CD4-positive, alpha-beta T cell treated with Interleukin-12 subunit alpha and Interleukin-12 subunit beta, for 1 hour (primary cell): ENCODE measurements around the gene ZNF521.
"Not testable (repeated sequence)": the region's sequence is repeated elsewhere in the genome, so short reads cannot be mapped to it uniquely, and the experiment has no call there.

ENCODE experiments used
- DNase-seq: peaks from one replicate; pipeline ENCODE4 v3.0.0-alpha.2; 2020

ZNF521 gene

DNA sequence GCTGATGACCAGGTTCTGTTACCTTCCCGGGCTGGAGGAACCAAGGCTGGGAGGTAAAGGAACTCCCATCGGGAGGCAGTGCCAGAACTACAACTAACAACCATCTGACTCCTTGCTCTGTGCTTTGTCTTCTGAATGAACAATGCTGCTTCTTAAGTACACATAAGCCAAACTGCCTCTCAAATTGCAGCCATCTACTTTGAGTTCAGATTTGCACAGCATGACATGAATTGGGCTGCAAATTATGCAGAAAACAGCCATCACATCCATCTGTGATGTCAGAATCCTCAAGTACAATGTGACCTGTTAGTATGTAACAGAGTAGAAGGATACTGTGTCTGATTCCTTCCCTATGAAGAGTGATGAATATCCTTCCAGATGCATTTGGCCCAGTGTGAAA lies 290.6 kb downstream of the ZNF521 start:
- no peak for DNase-seq

DNA sequence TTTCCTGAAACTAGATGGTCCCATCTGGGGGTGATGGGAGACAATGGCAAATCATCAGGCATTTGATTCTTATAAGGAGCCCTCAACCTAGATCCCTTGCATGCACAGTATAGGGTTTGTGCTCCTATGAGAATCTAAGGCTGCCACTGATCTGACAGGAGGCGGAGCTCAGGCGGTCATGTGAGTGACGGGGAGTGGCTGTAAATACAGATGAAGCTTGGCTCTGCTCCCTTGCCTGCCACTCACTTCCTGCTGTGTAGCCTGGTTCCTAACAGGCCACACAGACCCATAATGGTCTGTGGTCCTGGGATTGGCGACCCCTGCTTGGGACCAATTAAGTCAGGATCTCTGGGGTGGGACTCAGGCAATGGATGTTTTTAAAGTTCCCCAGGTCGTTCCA lies 293.4 kb downstream of the ZNF521 start:
- no peak for DNase-seq

DNA sequence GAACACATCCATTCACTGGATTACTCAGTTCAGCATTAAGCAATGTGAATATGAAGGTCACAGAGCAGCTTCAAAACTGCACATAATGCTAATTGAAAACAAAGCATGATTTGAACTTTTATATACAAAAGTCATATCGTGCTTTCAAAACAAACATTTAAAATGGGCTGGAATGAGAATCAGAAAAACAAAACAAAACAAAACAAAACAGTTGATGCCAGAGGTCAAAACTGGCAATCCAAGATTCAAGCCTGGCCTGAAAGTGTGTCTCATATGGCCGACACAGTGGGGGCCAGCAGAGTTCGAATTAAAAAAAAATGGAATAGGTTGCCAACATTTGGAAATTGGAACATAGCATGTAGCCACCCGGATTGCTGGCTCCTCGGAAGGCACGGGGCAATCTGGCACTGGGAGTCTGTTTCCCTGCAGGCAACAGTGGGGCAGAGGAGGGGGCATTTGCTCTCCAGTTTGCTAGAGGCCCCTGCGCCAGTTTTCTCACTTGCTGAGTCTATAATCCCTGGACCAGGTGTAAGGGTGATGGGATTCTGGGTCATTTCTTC lies 294.4 kb downstream of the ZNF521 start:
- no peak for DNase-seq

DNA sequence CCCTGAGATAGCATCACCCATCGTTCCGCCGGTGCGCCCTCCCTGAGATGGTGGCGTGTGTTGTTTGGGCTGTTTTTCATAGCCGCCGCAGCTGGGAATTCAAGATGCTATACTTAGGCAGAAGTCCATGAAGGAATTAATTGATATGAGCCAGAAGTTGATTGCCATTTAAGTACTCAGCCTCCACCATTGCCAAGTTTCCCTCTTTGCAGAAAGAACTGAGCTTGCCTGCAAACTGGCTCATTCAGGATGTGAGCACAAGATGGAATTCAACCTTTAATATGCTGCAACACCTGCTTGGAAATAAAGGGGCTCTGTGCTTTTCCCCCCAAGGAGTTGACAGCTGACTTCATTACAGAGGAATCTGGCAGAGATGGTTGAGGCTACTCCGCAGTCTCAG lies 295.5 kb downstream of the ZNF521 start:
- no peak for DNase-seq

DNA sequence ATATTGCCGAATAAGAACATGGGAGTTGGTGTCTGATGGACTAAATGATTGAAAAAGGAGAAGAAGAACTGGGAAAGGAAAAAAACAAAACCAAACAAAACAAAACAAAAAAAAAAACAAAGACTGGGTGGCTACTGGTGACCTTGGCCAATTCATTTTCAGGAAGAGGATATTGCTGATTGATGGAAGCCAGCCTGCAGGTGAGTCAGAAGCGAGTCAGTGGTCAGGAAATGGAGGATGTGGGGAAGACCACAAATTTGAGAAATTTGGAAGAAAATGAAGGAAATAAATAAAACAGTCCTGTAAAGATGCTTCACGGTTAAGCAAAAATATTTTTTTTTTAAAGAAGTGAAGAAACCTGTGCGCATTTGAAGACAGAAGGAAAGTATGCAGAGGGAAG lies 296.9 kb downstream of the ZNF521 start:
- DNase-seq = no peak

DNA sequence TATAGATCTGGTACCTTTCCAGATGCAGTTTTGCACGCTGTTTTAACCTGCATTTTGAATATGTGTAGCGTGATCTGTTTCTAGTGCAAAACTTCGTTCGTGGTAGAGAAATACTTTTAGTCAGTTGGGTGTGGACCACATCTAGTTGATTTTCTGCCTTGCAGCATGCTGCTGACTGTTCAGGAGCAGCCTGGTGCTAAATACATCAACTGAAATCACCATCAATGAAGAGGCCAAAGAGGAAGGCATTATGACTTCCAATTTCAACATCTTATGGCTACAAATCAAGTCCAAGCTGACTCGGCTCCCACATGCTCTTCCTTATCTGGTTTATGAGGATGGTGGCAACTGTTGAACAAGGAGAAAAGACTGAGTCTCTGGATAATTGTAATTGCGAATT lies 298.5 kb downstream of the ZNF521 start:
- DNase-seq = no peak

DNA sequence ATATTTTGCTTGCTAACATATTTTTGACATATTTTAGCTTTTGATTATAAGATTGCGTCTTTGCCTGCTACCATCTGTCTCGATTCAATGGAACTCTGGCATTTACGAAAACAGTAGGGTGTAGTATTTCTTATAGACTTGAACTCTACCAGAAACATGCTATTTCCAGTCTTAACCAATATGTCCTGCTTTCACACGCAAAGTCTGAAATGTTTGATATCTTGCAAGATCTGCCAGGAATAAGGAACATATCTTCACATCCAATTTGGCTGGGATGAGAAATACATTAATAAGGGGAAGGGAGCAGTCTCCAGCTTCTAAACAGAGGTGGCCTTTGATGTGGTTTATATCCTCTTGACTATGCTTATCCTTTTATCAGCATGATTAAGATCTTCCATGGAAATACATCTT lies 299.4 kb downstream of the ZNF521 start:
- DNase-seq = no peak

DNA sequence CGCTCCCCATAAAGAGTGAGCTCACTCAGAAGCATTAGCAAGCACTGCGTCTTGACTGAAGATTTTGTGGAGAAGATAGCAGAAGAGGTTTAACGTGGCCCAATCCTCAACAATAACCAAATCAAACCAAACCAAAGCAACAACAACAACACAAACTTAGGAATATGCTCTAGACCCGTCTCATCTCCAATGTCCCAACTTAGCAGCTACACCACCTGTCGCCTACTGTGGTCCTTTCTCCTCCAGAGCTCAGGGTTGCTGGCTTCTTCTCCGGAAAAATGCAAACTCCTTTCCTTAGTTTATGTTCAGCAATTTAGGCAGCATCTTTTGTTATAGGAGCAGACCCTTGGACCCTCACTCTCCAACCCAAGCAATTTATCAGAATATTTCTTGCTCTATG lies 301.4 kb downstream of the ZNF521 start:
- DNase-seq = no peak

DNA sequence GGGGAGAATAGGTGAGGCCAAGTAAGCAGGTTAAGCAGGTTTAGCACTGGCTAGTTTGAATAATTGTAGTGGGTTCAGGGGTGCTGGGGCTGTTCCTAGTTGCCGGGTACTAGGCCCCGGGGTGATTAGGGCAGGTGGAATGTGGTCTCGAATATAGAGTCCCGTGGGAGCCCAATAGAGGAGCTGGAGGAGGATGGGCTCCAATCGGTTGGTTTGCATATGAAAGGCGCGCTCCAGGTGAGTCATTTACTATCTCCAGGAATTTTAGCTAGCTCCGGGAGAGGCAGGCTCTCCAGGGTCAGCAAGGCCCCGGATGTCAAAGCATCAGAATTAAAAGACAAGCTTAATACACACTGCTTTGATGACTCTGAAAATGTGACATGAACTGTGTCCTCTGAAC lies 304.0 kb downstream of the ZNF521 start:
- DNase-seq = no peak

DNA sequence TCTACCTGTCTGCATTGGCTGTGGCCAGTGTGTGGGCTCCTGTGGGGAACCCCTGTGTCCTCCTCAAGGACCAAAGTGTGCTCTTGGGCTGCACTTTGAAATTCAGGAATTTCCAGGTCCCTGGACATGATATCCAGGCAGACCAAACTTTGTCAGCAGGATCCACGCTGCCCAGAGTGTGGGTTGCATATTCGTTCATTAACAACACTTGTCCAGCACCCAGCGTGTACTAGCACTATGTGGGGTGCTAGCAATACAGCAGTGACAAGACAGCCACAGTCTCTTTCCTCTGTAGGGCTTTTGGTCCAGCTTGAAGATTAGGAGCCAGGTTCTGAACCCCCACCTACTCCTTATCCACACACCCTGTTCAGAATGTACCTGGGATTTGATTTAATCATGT lies 304.5 kb downstream of the ZNF521 start:
- no peak for DNase-seq

DNA sequence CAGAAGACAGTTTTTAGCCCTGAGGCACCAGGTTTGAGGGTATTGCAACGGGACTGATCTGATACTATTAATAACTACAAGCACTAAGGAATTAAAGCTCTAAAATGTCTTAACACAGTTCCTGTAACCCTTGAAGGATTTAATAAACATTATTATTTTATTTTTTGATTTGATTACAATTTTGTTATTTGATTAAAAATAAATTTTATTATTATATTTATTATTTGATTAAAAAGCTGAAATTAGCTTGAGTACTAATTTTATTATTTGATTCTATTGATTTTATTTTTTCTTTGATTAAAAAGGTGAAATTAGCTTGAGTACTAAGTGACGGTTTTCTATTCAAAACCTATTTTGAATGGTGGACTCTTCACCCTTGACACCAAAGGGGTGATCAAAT lies 307.3 kb downstream of the ZNF521 start:
- DNase-seq = no peak

DNA sequence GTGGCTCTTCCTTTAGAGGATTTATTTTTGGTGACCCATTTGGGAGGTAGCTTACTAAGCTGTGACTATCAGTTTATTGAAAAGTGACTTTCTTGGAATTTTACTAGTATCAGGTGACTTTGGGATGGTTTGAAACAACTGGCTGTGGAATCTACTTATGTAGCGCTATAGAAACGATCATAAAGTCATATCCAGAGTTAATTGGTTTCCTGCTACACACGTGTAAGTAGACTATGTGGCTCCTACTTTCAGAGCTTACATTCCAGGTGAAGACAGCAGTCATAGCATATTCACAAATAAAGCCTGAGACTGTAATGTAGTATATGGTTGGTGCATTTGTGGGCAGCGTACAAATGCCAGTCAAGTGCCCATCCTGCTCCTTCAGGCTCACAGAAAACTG lies 308.9 kb downstream of the ZNF521 start:
- no peak for DNase-seq

DNA sequence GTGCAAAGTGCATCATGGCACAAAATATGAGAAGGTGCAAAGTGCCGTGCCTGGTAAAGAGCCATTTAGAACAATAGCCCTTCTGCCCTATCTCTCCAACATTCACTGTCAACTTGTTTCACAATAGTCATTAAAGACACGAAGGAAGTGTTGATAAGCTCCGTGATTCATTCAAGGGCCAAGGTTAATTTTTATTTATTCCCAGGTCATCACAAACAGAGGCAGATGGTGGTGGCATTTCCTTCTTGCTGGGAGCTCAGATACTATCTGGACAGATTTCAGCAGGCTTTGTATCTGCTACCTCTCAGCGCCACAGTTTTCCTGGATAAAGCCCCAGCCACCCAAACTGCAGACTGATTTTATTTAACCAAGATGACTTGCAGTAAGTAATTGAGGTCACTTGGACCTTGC lies 309.3 kb downstream of the ZNF521 start:
- no peak for DNase-seq

DNA sequence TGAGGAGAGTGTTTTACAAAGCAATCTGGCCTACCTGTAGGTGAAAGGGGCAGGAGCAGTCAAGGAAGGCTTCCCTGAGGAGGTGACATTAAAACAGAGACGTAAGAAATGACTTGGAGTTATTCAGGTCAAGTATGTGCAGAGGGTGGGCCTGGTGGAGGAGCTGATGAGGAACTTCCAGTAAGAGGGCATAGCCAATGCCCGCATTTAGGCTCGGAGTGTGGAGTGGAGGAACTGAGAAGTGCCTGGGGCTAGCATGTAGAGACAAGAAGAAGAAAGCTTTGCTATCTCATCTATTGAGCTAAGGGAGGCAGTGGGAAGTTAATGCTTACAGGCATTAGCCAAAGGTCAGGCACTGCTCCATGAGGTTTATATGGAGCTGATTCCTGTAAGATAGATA lies 312.2 kb downstream of the ZNF521 start:
- DNase-seq = no peak

DNA sequence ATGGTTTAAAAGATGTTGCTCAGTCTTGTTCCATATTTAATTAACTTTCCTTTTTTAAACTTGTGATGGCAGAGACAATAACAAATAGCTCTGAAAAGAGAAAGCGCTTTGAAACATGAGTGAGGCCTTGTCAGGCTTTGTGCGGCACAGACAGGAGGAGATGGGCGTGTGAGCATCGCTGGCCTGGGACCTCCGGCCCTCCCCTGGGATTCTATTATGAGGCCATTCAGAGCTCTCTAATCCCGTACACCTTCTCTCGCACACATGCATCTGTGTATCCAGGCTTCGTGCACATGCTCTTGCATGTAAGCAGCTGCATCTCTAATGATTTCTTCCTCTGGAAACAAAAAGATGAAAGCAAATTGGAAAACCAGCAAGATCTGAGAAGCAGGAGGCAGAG lies 313.7 kb downstream of the ZNF521 start:
- no peak for DNase-seq

DNA sequence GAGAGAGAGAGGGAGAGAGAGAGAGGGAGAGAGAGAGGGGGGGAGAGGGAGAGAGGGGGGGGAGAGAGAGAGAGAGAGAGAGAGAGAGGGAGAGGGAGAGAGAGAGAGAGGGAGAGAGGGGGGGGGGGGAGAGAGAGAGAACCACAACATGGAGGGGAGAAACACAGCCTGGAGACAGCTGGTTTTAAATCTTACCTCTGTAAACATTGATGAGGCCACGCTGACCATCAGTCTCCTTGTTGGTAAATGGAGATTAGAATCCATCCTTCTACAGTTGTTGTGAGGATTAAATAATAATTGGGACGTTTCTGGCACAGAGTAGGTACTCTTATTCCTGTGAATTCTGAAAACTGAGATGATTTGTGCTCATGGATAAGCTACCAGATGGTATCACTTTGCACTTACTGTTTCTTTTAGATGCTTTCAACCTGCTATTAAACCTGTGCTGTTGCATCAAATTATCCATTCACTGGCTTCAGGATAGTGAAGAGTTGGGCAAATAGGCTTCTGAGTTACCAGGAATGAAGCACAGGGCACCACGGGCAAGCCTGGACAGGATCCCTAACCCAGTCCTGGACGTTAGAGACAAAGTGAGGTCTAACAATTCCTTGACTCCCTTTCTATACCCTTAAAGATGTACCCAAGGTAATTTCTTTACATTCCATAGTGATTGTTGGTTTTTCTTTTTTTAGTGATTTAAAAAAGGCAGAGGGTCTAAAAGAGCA lies 318.1 kb downstream of the ZNF521 start:
- no peak for DNase-seq

DNA sequence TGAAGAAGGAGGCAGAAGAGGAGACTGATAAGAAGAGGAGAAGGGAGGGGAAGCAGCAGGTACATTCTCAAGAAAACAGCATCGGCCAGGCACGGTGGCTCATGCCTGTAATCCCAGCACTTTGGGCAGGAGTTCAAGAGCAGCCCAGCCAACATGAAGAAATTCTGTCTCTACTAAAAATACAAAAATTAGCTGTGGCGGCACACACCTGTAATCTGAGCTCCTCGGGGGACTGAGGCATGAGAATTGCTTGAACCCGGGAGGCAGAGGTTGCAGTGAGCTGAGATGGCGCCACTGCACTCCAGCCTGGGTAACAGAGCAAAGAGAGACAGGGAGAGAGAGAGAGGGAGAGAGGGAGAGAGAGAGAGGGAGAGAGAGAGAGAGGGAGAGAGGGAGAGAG lies 318.8 kb downstream of the ZNF521 start:
- not testable (repeated sequence) for DNase-seq

DNA sequence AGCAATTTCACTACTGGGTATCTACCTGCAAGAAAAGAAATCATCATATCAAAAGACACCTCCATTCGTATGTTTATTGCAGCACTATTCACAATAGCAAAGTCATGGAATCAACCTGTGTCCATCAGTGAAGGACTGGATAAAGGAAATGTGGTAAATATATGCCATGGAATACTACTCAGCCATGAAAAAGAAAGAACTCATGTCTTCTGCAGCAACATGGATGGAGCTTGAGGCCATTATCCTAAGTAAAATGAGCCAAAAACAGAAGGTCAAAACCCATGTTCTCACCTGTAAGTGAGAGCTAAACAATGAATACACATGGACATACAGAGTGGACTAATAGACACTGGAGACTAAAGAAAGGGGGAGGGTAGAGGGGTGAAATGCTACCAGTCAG lies 322.2 kb downstream of the ZNF521 start:
- no peak for DNase-seq

DNA sequence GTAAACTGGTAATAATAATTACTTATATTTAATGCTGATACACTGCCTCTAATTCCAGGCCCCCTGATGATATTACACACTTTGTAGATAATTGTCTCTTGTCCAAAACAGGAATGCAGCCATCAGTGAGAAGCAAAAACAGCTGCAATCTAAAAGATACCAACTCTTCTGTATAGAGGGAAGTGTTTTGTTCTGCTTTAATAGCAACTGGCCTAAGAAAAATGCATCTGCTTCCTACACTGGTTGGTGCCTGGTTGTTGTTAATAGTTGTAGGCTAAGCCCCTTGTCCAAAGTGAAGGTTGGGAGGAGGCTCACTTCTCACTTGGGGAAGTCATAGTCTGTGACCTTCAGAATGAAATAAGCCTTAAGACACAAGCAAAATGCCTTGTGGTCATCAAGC lies 332.0 kb downstream of the ZNF521 start:
- no peak for DNase-seq

DNA sequence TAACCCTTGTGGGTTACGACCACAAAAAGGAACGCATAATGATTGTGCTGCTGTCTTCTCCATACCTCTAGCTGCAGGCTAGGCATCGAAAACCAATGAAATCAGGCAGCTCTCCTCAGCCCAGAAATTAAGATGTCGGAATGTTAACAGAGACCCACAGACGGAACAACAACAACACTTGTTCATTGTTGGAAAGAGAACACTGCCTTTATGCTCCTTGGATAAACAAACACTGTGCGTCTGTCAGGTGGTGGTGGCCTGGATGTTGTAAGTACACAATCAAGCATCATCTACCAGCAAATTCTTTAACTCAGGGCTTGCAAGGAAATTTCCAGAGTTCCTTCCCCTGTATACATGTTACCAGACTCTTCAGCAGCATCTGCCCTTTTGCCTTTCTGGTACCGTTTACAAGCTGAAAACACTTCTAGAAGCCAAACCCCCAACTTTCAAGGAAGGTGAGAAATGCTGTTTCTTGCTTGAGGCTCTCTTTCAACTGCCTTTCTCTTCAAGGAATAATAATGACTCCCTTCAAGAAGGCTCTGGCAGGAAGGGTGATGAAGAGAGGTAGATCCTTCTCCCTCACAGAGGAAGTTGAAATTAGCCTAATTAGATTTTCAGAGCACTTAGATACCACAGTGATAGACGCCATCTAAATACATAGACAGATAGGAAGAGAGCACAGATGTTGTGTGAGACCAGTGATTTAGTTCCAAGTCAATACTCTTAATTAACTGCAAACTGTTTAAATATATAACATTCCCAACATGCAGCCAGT lies 332.7 kb downstream of the ZNF521 start:
- no peak for DNase-seq

DNA sequence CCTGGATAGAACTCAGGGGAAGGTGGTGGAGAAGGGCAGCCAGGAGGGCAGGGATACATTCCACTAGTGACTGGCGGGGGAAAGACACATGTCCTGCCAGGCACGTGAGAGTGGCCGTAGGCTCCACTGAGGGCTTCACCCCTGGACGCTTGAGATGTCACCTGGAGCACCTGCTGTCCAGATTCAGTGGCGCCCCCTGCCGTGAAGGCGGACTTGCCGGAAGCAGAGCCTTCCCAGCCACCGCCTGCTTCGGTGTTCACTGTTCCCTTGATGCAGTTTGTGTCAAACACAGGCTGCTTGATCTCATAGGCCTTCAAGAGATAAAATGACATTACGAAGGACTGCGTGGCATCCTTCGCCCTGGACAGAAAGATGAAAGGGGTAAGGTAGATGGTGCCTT lies 335.3 kb downstream of the ZNF521 start:
- no peak for DNase-seq

DNA sequence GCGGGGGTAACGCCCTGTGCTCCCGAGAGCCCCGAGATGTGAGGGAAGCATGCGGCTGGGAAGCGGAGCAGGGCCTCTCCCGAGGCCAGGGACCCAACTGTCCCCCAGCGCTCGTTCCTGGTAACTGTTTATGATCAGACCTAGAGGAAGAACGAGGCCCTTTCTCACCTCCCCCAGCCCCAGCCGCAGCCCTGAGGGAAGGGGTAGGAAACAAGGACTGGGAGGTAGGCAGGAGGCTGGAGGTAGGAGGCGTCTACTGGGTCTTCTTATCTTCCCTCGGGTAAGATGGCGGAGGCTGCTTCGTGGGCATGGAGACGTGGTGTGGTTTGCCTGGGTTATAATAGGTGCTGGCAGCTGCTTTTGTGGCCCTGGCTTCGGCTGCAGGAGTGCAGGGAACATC lies 335.8 kb downstream of the ZNF521 start:
- DNase-seq = no peak
